ENCODE data around the gene TMEM175.

- TF ChIP-seq CTCF (IDR thresholded peaks at IDR 0.05) (no peak), POLR2AphosphoS5 (IDR thresholded peaks at IDR 0.05; ENCODE audit: insufficient read depth in 1 of 2, low read depth in 1 of 2) (peak; percentile 22 to 23)
Observed at GRCh38 chr4:961351-962230, 29.3 kb downstream of the TMEM175 start.

Measured in vagina (tissue), 2 donors.